Left colon (tissue), 2 donors: ENCODE results near the gene SELPLG. TPM values are rescaled to one million over a fixed set of nuclear protein-coding genes. Genes with fewer than 3 reads are reported as not detected.
"Not testable (repeated sequence)": the region's sequence is repeated elsewhere in the genome, so short reads cannot be mapped to it uniquely, and the experiment has no call there.

Source experiments
- ATAC-seq: fragments of 200-7000 bp; cut with Tn5 transposase; one replicate; pipeline ENCODE4 v1.9.1; 2020; ENCODE audit warnings: mild to moderate bottlenecking, moderate library complexity
- DNase-seq, 2 donors: peaks; one replicate each; pipeline ENCODE4 v3.0.0-alpha.2; 2020
- intact Hi-C, 2 donors: fragments of 100-400 bp; cut with DNase I in 1 of 2; cut with micrococcal nuclease in 1 of 2; formaldehyde crosslinking; loops; one replicate each; pipeline versions ENCODE4 v1.11.2 to v1.14.0; 2022; cut with DNase I, micrococcal nuclease
- microRNA-seq, 2 donors: library from miRNA; unstranded; fragments of <30 nt; microRNA quantifications; one replicate each; pipeline versions ENCODE4 v1.1.0 to v1.2.0, GENCODE V29; 2020
- total RNA-seq, 2 donors: library from RNA; stranded (reverse); fragmentation: NEBNext Ultra II Directional; extraction: Animal tissue kit (Norgen Biotek cat#: 25700); gene quantifications; one replicate each; pipeline ENCODE4 v1.2.1, GENCODE V29; 2021
- donor health status: DM: no; HTN: no; CAD: no.
- donor health status: DM: yes; HTN: yes; CAD: no.

SELPLG gene
- total RNA-seq, 2 donors from 2014 or later: 1.3 to 5.1 TPM

DNA sequence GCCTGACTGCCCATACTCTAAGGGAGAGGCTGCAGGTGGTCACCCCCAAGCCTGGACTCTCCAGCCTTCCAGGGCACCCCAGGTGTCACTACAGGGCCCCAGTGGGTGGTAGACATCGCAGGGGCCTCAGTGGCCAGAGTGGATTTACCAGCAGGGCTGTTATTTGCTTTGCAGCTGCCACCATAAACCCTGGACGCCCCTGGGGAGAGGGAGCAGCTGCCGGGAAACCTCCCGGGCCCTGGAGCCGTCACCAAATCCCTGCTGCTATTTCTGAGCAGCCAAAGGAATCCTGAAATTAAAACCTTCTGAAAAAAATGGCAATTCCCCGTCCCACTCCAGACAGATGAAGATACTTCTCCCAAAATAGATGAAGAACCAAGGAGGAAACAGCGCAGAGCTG, 49.7 kb downstream of the SELPLG start:
- ATAC-seq: no peak
- intact Hi-C loops: no loop called here
- DNase-seq: no peak

GRCh38 chr12:108582978-108583770, 50.5 kb downstream of the SELPLG start:
- intact Hi-C loops: no loop called here
- no peak for DNase-seq
- no peak for ATAC-seq

GRCh38 chr12:108582509-108582908, 51.2 kb downstream of the SELPLG start:
- no peak for ATAC-seq
- intact Hi-C loops: no loop called here
- no peak for DNase-seq

DNA sequence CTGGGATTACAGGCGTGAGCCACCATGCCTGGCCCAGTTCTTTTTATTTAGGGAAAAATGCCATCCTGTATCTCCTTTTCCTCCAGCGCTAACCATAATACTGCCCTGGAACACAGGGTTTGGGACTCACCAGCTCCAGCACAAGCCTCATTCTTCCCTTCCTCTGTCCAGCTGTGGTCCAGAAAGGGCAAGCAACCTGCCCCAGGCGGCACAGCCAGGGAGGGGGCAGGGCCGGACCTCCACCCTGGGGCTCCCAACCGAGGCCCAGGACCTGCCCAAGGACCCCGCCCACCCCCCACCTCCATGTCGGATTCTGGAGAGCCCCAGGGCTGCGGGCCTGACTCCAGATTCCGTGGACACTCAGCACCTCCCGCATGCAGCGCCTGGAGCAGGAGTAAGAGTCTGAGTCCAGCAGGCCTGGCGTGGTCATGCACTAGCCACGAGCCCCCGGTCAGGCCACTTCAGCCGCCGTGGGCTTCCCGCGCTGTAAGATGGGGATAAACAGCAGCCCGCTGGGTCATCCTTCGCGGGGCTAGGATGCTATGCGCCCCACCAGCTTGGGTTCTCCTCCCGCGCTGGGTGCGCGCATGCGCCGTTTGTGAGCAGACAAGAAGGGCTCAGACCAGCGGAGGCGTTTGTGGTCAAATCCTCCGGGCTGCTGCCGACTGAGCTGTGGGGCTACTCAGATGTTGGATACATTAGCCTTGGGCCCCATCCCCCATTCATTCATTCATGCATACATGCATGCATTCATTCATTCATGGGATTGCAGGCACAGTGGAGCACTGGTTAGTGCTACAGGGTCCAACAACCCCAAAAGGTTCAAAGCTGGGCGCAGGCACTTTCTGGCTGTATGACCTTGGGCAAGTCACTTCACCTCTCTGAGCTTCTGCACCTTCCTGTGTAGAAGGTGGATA, 52.1 kb downstream of the SELPLG start:
- ATAC-seq: no peak
- no peak for DNase-seq

GRCh38 chr12:108580531-108580930, 53.2 kb downstream of the SELPLG start:
- ATAC-seq (no peak), DNase-seq (no peak)
- intact Hi-C loops: no loop called here

More for the DNA sequence above, 52.1 kb downstream of the SELPLG start:
- intact Hi-C loops: no loop called here

DNA sequence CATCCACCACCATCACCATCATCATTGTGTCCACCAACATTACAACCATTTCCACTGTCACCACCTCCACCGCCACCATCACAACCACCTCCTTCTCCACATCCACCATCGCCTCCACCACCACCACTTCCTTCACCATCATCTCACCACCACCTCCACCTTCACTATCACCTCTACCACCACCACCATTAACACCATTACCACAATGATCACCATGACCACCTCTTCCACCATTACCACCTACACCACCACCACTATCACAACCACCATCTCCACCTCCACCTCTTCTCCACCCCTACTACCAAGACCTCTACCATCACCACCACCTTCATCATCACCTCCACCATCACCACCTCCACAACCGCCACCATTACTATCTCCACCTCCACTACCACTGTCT, 54.9 kb downstream of the SELPLG start:
- intact Hi-C loops: no loop called here
- no peak for DNase-seq
- no peak for ATAC-seq

GRCh38 chr12:108578264-108578663, 55.4 kb downstream of the SELPLG start:
- DNase-seq (no peak), ATAC-seq (no peak)
- intact Hi-C loops: no loop called here

GRCh38 chr12:108577458-108577857, 56.2 kb downstream of the SELPLG start:
- intact Hi-C loops: no loop called here
- DNase-seq: no peak
- no peak for ATAC-seq

GRCh38 chr12:108576660-108577234, 56.9 kb downstream of the SELPLG start:
- no peak for ATAC-seq
- no peak for DNase-seq
- intact Hi-C loops: no loop called here

DNA sequence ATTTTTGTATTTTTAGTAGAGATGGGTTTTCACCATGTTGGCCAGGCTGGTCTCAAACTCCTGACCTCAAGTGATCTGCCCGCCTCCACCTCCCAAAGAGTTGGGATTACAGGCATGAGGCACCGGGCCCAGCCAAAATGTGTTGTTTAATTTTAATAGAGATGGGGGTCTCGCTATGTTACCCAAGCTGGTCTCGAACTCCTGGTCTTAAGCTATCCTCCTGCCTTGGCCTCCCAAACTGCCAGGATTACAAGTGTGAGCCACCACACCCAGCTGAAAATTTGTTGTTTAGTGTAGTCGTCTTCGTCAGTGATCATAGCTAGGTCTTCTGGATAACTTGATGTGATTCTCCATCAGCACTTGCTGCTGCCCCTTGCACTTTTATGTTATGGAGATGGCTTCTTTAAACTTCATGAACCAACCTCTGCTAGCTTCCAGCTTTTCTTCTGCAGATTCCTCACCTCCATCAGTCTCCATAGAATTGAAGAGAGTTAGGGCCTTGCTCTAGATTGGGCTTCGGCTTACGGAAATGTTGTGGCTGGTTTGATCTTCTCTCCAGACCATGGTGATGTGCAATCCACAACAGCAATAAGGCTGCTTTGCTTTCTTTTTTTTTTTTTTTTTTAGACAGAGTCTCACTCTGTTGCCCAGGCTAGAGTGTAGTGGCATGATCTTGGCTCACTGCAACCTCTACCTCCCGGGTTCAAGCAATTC, 58.3 kb downstream of the SELPLG start:
- no peak for ATAC-seq
- intact Hi-C loops: no loop called here
- no peak for DNase-seq

GRCh38 chr12:108574276-108574675, 59.4 kb downstream of the SELPLG start:
- DNase-seq, ATAC-seq, intact Hi-C loops: not testable (repeated sequence)

DNA sequence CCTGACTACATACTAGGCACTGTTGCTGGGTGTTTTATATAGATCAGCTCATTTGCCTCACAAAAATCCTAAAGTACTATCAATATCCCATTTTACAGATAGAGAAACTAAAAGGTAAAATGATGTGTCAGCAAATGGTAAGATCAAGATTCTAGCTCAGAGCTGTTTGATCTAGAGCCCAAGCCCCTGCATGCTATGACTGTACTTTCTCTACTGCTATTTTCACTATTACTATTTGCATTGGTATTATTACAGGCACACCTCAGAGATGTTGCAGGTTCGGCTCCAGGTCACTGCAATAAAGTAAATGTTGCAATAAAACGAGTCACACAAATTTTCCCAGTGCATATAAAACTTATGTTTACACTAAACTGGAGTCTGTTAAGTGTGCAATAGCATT, 60.4 kb downstream of the SELPLG start:
- ATAC-seq (peak; percentile 73), DNase-seq (no peak)
- intact Hi-C loops: no loop called here

DNA sequence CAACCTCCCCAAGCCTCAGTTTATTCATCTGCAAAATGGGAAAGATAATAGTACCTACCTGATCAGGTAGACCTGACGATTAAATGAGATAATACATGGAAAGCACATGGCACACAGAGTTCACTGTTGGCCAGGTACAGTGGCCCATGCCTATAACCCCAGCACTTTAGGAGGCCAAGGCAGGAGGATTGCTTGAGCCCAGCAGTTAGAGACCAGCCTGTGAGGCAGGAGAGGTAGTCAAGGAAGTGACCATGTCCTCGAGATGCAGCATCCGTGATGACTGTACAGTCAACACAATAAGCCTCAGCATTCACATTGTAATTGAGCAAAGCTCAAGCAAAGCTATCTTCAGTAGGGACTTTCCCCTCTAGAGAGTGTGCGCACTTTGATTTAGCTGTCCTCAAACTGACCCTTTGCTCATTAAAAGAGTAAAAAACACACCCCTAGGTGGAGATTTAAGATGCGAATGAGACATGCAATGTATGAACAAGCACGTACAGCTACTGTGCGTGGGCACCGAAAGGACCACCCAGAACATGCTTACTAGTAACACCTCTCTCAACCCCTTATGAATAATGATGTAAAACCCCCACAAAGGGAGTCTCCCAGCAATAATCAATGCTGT, 61.4 kb downstream of the SELPLG start:
- intact Hi-C loops: no loop called here
- DNase-seq: no peak
- peak; percentile 86 for ATAC-seq

Small RNAs within 50 kb of the gene (microRNA-seq; reads per million reads assigned to microRNA genes)
- 0 to 0.53 reads per million in 2 donors for gene MIR4496

Other genes starting within 250 kb of the SELPLG start
- gene FICD, start 118.6 kb downstream of the SELPLG start, total RNA-seq: 1 to 10 TPM; 4.6 to 5.3 TPM
- 10 to 100 TPM; 43.9 to 47.9 TPM for gene SART3, start 72.7 kb downstream of the SELPLG start, total RNA-seq
- gene ISCU, start 71.3 kb downstream of the SELPLG start, total RNA-seq: 10 to 100 TPM; 87.2 to 97.3 TPM
- 1 to 10 TPM; 3.6 to 8.0 TPM for gene TMEM119, start 35.8 kb downstream of the SELPLG start, total RNA-seq
- 100 to 1,000 TPM in 1 of 2 donors, 10 to 100 TPM in 1; 85.6 to 128 TPM for gene CORO1C, start 97.6 kb upstream of the SELPLG start, total RNA-seq
- gene SSH1, start 223.7 kb upstream of the SELPLG start, total RNA-seq: 10 to 100 TPM; 24.6 to 28.2 TPM
- 1 to 10 TPM; 3.8 to 4.9 TPM for gene DAO, start 246.2 kb upstream of the SELPLG start, total RNA-seq